OCI-LY1 (cell line): ENCODE measurements around the gene SRPRA.
A peak's percentile ranks its signal among the peaks of the same experiment; 100 is the strongest.

Source experiments
- H2AFZ ChIP-seq: fragments of 200-600 bp; sonication (generic), shearing (Covaris generic); 2 replicates; pipeline ENCODE4 v1.6.0; 2014; ENCODE audit warnings: antibody characterized with exemption, mild to moderate bottlenecking, low read length
- H3F3A ChIP-seq: fragments of 200-600 bp; sonication (generic), shearing (Covaris generic); 2 replicates; pipeline ENCODE4 v1.6.0; 2014; ENCODE audit warnings: mild to moderate bottlenecking, antibody characterized with exemption, low read length, moderate library complexity; ENCODE audit not compliant: insufficient read depth
- H3K27ac ChIP-seq: fragments of 200-600 bp; sonication (generic); 2 replicates; pipeline ENCODE4 v1.5.1; 2014; ENCODE audit warnings: low read length, mixed run types, mild to moderate bottlenecking, low read depth; ENCODE audit not compliant: poor library complexity, severe bottlenecking
- H3K27me3 ChIP-seq: fragments of 200-600 bp; sonication (generic); 2 replicates; pipeline ENCODE4 v1.6.0; 2014; ENCODE audit warnings: antibody characterized with exemption, mild to moderate bottlenecking, low read length, moderate library complexity; ENCODE audit not compliant: insufficient read depth
- H3K36me3 ChIP-seq: fragments of 200-600 bp; sonication (generic); 2 replicates; pipeline ENCODE4 v1.6.1; 2014; ENCODE audit warnings: mild to moderate bottlenecking, antibody characterized with exemption, low read length, moderate library complexity, mixed read lengths; ENCODE audit not compliant: insufficient read depth
- H3K4me1 ChIP-seq: fragments of 200-600 bp; sonication (generic); 2 replicates; pipeline ENCODE4 v1.5.1; 2014; ENCODE audit warnings: mild to moderate bottlenecking, low read length, moderate library complexity; ENCODE audit not compliant: insufficient read depth, severe bottlenecking
- H3K4me2 ChIP-seq: fragments of 200-600 bp; sonication (generic), shearing (Covaris generic); 2 replicates; pipeline ENCODE4 v1.6.1; 2014; ENCODE audit warnings: low read length
- H3K4me3 ChIP-seq: fragments of 200-600 bp; sonication (generic); 2 replicates; pipeline ENCODE4 v1.5.1; 2014; ENCODE audit warnings: low read length, low read depth, mild to moderate bottlenecking, mixed read lengths; ENCODE audit not compliant: poor library complexity, severe bottlenecking
- H3K79me2 ChIP-seq: fragments of 200-600 bp; shearing (Covaris generic); 2 replicates; pipeline ENCODE4 v1.6.1; 2016; ENCODE audit warnings: mixed run types, low read length, mixed read lengths; ENCODE audit not compliant: insufficient read depth
- H3K9ac ChIP-seq: fragments of 200-600 bp; sonication (generic), shearing (Covaris generic); 2 replicates; pipeline ENCODE4 v1.6.1; 2014; ENCODE audit warnings: mild to moderate bottlenecking, low read length, mixed read lengths
- H3K9me2 ChIP-seq: fragments of 200-600 bp; sonication (generic), shearing (Covaris generic); 2 replicates; pipeline ENCODE4 v1.6.1; 2014; ENCODE audit warnings: low read depth, mild to moderate bottlenecking, low read length, mixed read lengths
- H3K9me3 ChIP-seq: fragments of 200-600 bp; shearing (Covaris generic); 2 replicates; pipeline ENCODE4 v1.6.1; 2014; ENCODE audit warnings: low read length, mixed read lengths
- H4K20me1 ChIP-seq: fragments of 200-600 bp; sonication (generic), shearing (Covaris generic); 2 replicates; pipeline ENCODE4 v1.6.0; 2016; ENCODE audit warnings: mild to moderate bottlenecking, low read length; ENCODE audit not compliant: insufficient read depth
- EZH2 ChIP-seq: fragments of 200-600 bp; sonication (generic), shearing (Covaris generic); IDR thresholded peaks from 2 replicates; pipeline ENCODE4 v1.8.0; 2017; ENCODE audit warnings: borderline replicate concordance, mixed run types, mild to moderate bottlenecking, antibody characterized with exemption, low read length, moderate library complexity, mixed read lengths
- TF ChIP-seq, protein P1 (sequence below): fragments of 200-600 bp; sonication (generic), shearing (Covaris generic); IDR thresholded peaks from 2 replicates; pipeline ENCODE4 v1.5.1; 2017; ENCODE audit warnings: mild to moderate bottlenecking, antibody characterized with exemption, low read length, moderate library complexity, mixed read lengths

The SRPRA gene

DNA sequence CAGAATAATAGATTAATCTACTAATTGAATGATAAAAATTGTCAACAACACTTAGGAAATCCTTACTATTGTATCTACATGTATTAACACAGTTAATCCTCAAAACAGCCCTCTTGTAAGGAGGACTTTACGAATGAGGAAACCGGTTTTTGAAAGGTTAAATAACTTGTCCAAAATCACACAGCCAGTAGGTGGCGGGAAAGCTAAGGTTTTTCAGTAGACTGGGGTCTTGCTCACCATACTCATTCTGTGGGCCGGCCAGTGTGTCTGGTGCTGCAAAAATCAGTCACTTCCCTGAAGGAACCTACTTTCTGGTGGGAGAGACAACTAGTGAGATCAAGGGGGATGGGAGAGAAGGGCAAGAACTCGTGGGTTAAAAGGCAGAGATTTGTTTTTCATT is 39.0 kb upstream of the SRPRA start:
- no peaks in the 10 kb centered on the region for H3K9me2 ChIP-seq
- no peak overlapping the region for H3K4me3 ChIP-seq
- H3K27me3 ChIP-seq: no peaks in the 10 kb centered on the region
- no peaks in the 10 kb centered on the region for H3K9me3 ChIP-seq
- no peaks in the 10 kb centered on the region for H3F3A ChIP-seq
- no peak overlapping the region for H3K27ac ChIP-seq
- H3K79me2 ChIP-seq: 0 out of 2 replicates have a peak, but pooled peaks cover 6% of the 10 kb centered on the region
- H3K4me2 ChIP-seq: no peak overlapping the region
- TF ChIP-seq, protein P1, sequence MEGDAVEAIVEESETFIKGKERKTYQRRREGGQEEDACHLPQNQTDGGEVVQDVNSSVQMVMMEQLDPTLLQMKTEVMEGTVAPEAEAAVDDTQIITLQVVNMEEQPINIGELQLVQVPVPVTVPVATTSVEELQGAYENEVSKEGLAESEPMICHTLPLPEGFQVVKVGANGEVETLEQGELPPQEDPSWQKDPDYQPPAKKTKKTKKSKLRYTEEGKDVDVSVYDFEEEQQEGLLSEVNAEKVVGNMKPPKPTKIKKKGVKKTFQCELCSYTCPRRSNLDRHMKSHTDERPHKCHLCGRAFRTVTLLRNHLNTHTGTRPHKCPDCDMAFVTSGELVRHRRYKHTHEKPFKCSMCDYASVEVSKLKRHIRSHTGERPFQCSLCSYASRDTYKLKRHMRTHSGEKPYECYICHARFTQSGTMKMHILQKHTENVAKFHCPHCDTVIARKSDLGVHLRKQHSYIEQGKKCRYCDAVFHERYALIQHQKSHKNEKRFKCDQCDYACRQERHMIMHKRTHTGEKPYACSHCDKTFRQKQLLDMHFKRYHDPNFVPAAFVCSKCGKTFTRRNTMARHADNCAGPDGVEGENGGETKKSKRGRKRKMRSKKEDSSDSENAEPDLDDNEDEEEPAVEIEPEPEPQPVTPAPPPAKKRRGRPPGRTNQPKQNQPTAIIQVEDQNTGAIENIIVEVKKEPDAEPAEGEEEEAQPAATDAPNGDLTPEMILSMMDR: peak; percentile 38; the same call in 1 of the 2 replicates
- no peak for TF ChIP-seq EZH2
- peaks cover 43% of the 10 kb centered on the region for H3K36me3 ChIP-seq
- H2AFZ ChIP-seq: no peak overlapping the region
- peaks cover 27% of the 10 kb centered on the region for H3K4me1 ChIP-seq
- H3K9ac ChIP-seq: no peak overlapping the region
- no peaks in the 10 kb centered on the region for H4K20me1 ChIP-seq

GRCh38 chr11:126305699-126306098 is 37.0 kb upstream of the SRPRA start:
- peaks cover 27% of the 10 kb centered on the region for H3K4me1 ChIP-seq
- H4K20me1 ChIP-seq: no peaks in the 10 kb centered on the region
- H3K9me3 ChIP-seq: no peaks in the 10 kb centered on the region
- H3K9me2 ChIP-seq: no peaks in the 10 kb centered on the region
- H2AFZ ChIP-seq: no peak overlapping the region
- H3K4me3 ChIP-seq: no peak overlapping the region
- no peak overlapping the region for H3K9ac ChIP-seq
- H3K27ac ChIP-seq: peak overlapping the region; percentile 32
- TF ChIP-seq, protein P1: no peak
- TF ChIP-seq EZH2: no peak
- H3K36me3 ChIP-seq: peaks cover 26% of the 10 kb centered on the region; the same call in 1 of the 2 replicates
- H3K27me3 ChIP-seq: no peaks in the 10 kb centered on the region
- H3K79me2 ChIP-seq: 0 out of 2 replicates have a peak, but pooled peaks cover 6% of the 10 kb centered on the region
- H3F3A ChIP-seq: no peaks in the 10 kb centered on the region
- 0 out of 2 replicates have a peak overlapping the region, but pooled peaks have one; percentile 3 for H3K4me2 ChIP-seq

DNA sequence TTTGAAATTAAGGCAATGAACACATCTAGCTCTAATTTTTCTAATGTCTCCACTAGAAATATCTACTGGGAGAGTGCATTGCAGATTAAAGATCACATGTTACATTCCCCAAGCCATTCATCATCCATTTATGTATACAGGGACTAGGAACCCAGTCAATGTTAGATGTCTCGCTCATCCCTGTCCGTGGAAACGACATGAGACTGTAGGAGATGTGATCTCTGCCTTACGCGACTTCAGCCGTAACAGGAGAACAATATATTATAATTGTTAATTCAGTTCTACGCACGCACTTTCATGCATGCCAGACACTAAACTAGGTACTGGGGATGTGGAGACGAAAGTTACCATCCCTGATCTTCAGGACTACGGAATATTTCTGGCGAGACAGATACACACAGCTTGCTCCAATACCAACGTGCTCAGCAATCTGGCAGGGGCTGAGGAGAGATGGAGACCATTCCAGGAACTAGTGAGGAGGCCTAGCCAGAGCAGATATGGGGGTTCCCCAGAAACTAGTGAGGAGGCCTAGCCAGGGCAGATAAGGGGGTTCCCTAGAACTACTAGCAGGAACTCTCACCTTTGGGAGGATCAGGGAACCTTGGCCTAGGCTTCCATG is 35.9 kb upstream of the SRPRA start:
- no peaks in the 10 kb centered on the region for H3K9me3 ChIP-seq
- peaks cover 17% of the 10 kb centered on the region; the same call in 1 of the 2 replicates for H3K36me3 ChIP-seq
- no peaks in the 10 kb centered on the region for H3K9me2 ChIP-seq
- H3K79me2 ChIP-seq: 0 out of 2 replicates have a peak, but pooled peaks cover 6% of the 10 kb centered on the region
- no peaks in the 10 kb centered on the region for H3F3A ChIP-seq
- TF ChIP-seq, protein P1: no peak
- no peak for TF ChIP-seq EZH2
- peak overlapping the region; percentile 90 for H3K9ac ChIP-seq
- peak overlapping the region; percentile 64 for H3K27ac ChIP-seq
- peak overlapping the region; percentile 73 for H3K4me2 ChIP-seq
- no peaks in the 10 kb centered on the region for H4K20me1 ChIP-seq
- peak overlapping the region; percentile 79 for H3K4me3 ChIP-seq
- peaks cover 27% of the 10 kb centered on the region for H3K4me1 ChIP-seq
- H3K27me3 ChIP-seq: no peaks in the 10 kb centered on the region
- H2AFZ ChIP-seq: no peak overlapping the region
